H1 (cell line): ENCODE measurements around the gene C19orf12. TPM values are rescaled to one million over a fixed set of nuclear protein-coding genes. Genes with fewer than 3 reads are reported as not detected.

Source experiments
- CTCF ChIA-PET: fragments of 300-600 bp; sonication (Branson Sonifier 250); formaldehyde crosslinking; loops from one replicate; lab custom pipeline; 2021; ENCODE audit not compliant: partially characterized antibody; lab: Charles Lee
- POLR2A ChIA-PET: fragments of 300-600 bp; sonication (Branson Sonifier 250); formaldehyde crosslinking; loops from one replicate; lab custom pipeline; 2021; ENCODE audit warnings: inconsistent platforms; ENCODE audit not compliant: partially characterized antibody; lab: Charles Lee
- DNase-seq, 2 experiments: peaks; one replicate each; pipeline versions ENCODE4 v3.0.0 to v3.0.0-alpha.2; 2010 to 2022; ENCODE audit warnings: low spot score in 2 of 2, low read depth in 1 of 2, mixed read lengths in 1 of 2
- FAIRE-seq: peaks from 2 replicates; lab custom pipeline; 2011; peaks lifted over from hg19 to GRCh38; lab: Jason Lieb, UNC
- H2AFZ ChIP-seq: 2 replicates; pipeline ENCODE4 v1.8.1; 2012; ENCODE audit warnings: low read length, inconsistent platforms
- H2AK5ac ChIP-seq: 2 replicates; pipeline ENCODE4 v1.6.1; 2013; ENCODE audit warnings: low read depth, low read length
- H2BK120ac ChIP-seq: replicated peaks from 2 replicates; pipeline ENCODE3; 2013; ENCODE audit warnings: low read depth, low read length, inconsistent platforms
- H2BK12ac ChIP-seq: 2 replicates; pipeline ENCODE4 v1.6.1; 2013; ENCODE audit warnings: low read depth, low read length
- H2BK15ac ChIP-seq: 2 replicates; pipeline ENCODE4 v1.6.1; 2013; ENCODE audit warnings: low read length
- H2BK20ac ChIP-seq: 2 replicates; pipeline ENCODE4 v1.6.1; 2013; ENCODE audit warnings: low read length
- H2BK5ac ChIP-seq: 2 replicates; pipeline ENCODE4 v1.6.1; 2013; ENCODE audit warnings: low read depth, low read length
- H3K14ac ChIP-seq: 2 replicates; pipeline ENCODE4 v1.6.1; 2013; ENCODE audit warnings: inconsistent platforms; ENCODE audit not compliant: insufficient read length
- H3K18ac ChIP-seq: 2 replicates; pipeline ENCODE4 v1.6.1; 2013; ENCODE audit warnings: low read length; ENCODE audit errors: extremely low read depth
- H3K23ac ChIP-seq: 2 replicates; pipeline ENCODE4 v1.6.1; 2013; ENCODE audit warnings: inconsistent platforms; ENCODE audit not compliant: insufficient read length
- H3K23me2 ChIP-seq: 2 replicates; pipeline ENCODE4 v1.6.1; 2013; ENCODE audit warnings: low read depth, low read length
- H3K27ac ChIP-seq: 2 replicates; pipeline ENCODE4 v1.6.1; 2011; ENCODE audit warnings: low read depth, low read length, inconsistent platforms
- H3K27me3 ChIP-seq, 4 experiments: replicated peaks in 1 of 4; 1 replicate in 1 of 4; 2 replicates in 3 of 4; pipeline versions ENCODE4 v1.6.1 to v1.8.1; 2011 to 2013; ENCODE audit warnings: low read length in 3 of 4, mild to moderate bottlenecking in 3 of 4, inconsistent platforms in 2 of 4, mixed read lengths in 2 of 4, moderate library complexity in 1 of 4; ENCODE audit not compliant: control insufficient read depth in 3 of 4, insufficient read depth in 3 of 4; ENCODE audit errors: extremely low read depth in 1 of 4
- H3K36me3 ChIP-seq, 4 experiments: 2 replicates each; pipeline versions ENCODE4 v1.6.1 to v1.8.1; 2011 to 2013; ENCODE audit warnings: mild to moderate bottlenecking in 4 of 4, low read length in 3 of 4, moderate library complexity in 2 of 4, control low read depth in 1 of 4, inconsistent platforms in 1 of 4; ENCODE audit not compliant: insufficient read depth in 4 of 4, control insufficient read depth in 2 of 4
- H3K4ac ChIP-seq: replicated peaks from 2 replicates; pipeline ENCODE3; 2013; ENCODE audit warnings: low read length, low read depth, mixed read lengths, inconsistent platforms; ENCODE audit not compliant: insufficient read length
- H3K4me1 ChIP-seq, 4 experiments: replicated peaks in 1 of 4; 1 replicate in 1 of 4; 2 replicates in 3 of 4; pipeline versions ENCODE4 v1.6.1 to v1.8.1; 2011 to 2013; ENCODE audit warnings: low read length in 3 of 4, inconsistent platforms in 2 of 4, mixed read lengths in 1 of 4; ENCODE audit not compliant: insufficient read depth in 4 of 4, control insufficient read depth in 3 of 4
- H3K4me2 ChIP-seq, 2 experiments: 2 replicates each; pipeline versions ENCODE4 v1.6.1 to v1.8.1; 2011 to 2013; ENCODE audit warnings: low read depth in 2 of 2, low read length in 2 of 2, control low read depth in 1 of 2, inconsistent platforms in 1 of 2, mild to moderate bottlenecking in 1 of 2; ENCODE audit not compliant: insufficient read depth in 1 of 2
- H3K4me3 ChIP-seq, 4 experiments: fragments of 200-600, 300-600 bp in 1 of 4; sonication (generic), shearing (Covaris generic), sonication (Bioruptor Twin) in 1 of 4; 2 replicates each; pipeline versions ENCODE4 v1.5.1 to v1.8.1; 2011 to 2016; ENCODE audit warnings: low read length in 4 of 4, low read depth in 3 of 4, control low read depth in 2 of 4, inconsistent platforms in 2 of 4, mild to moderate bottlenecking in 2 of 4, mixed read lengths in 1 of 4, moderate library complexity in 1 of 4; ENCODE audit not compliant: insufficient read depth in 2 of 4; ENCODE audit errors: extremely low read depth in 1 of 4
- H3K56ac ChIP-seq: replicated peaks from 2 replicates; pipeline ENCODE3; 2013; ENCODE audit warnings: low read depth, mild to moderate bottlenecking, mixed read lengths, low read length, inconsistent platforms; ENCODE audit not compliant: insufficient read length
- H3K79me1 ChIP-seq: 2 replicates; pipeline ENCODE4 v1.6.1; 2013; ENCODE audit warnings: low read depth, low read length, control low read depth
- H3K79me2 ChIP-seq, 2 experiments: 2 replicates each; pipeline versions ENCODE4 v1.6.1 to v1.8.1; 2012 to 2013; ENCODE audit warnings: low read length in 2 of 2, mild to moderate bottlenecking in 2 of 2, inconsistent platforms in 1 of 2; ENCODE audit not compliant: insufficient read depth in 2 of 2, control insufficient read depth in 1 of 2
- H3K9ac ChIP-seq, 4 experiments: replicated peaks in 1 of 4; 1 replicate in 1 of 4; 2 replicates in 3 of 4; pipeline versions ENCODE4 v1.6.1 to v1.8.1; 2011 to 2013; ENCODE audit warnings: low read depth in 3 of 4, low read length in 3 of 4, control low read depth in 2 of 4, mild to moderate bottlenecking in 2 of 4, moderate library complexity in 2 of 4, inconsistent platforms in 1 of 4; ENCODE audit errors: extremely low read depth in 1 of 4
- H3K9me3 ChIP-seq, 2 experiments: 2 replicates each; pipeline versions ENCODE4 v1.6.1 to v1.8.1; 2012 to 2013; ENCODE audit warnings: mild to moderate bottlenecking in 2 of 2, moderate library complexity in 2 of 2, control low read depth in 1 of 2, inconsistent platforms in 1 of 2, low read depth in 1 of 2, low read length in 1 of 2, mixed read lengths in 1 of 2; ENCODE audit not compliant: insufficient read depth in 2 of 2
- H4K20me1 ChIP-seq, 2 experiments: replicated peaks in 1 of 2; 2 replicates each; pipeline versions ENCODE3 to v1.8.1; 2011 to 2013; ENCODE audit warnings: inconsistent platforms in 2 of 2, low read length in 2 of 2, mild to moderate bottlenecking in 1 of 2; ENCODE audit not compliant: insufficient read depth in 2 of 2, control insufficient read depth in 1 of 2
- H4K5ac ChIP-seq: 2 replicates; pipeline ENCODE4 v1.6.1; 2013; ENCODE audit warnings: low read length, low read depth, mixed read lengths, inconsistent platforms; ENCODE audit not compliant: insufficient read length
- H4K8ac ChIP-seq: 2 replicates; pipeline ENCODE4 v1.8.0; 2013; ENCODE audit warnings: mild to moderate bottlenecking, moderate library complexity, low read length, inconsistent platforms; ENCODE audit not compliant: insufficient read depth; ENCODE audit errors: extremely low read depth
- H4K91ac ChIP-seq: replicated peaks from 2 replicates; pipeline ENCODE3; 2013; ENCODE audit warnings: low read length, mixed read lengths, inconsistent platforms; ENCODE audit not compliant: insufficient read length
- BRCA1 ChIP-seq: IDR thresholded peaks from 2 replicates; pipeline ENCODE4 v1.6.1; 2012; ENCODE audit warnings: low read depth, low read length, improper control_type of control experiment
- EP300 ChIP-seq, 2 experiments: IDR thresholded peaks; 1 replicate in 1 of 2; 2 replicates in 1 of 2; pipeline ENCODE4 v1.6.1; 2011 to 2012; ENCODE audit warnings: low read depth in 2 of 2, low read length in 2 of 2, mild to moderate bottlenecking in 2 of 2, borderline replicate concordance in 1 of 2, inconsistent platforms in 1 of 2, moderate library complexity in 1 of 2
- HDAC6 ChIP-seq: IDR thresholded peaks from one replicate; pipeline ENCODE4 v1.7.1; 2012; ENCODE audit warnings: low read depth, mild to moderate bottlenecking, inconsistent platforms, low read length, moderate library complexity
- JUN ChIP-seq: IDR thresholded peaks from 2 replicates; pipeline ENCODE4 v1.6.1; 2011; ENCODE audit warnings: low read depth, mild to moderate bottlenecking, improper control_type of control experiment, low read length
- RAD21 ChIP-seq, 2 experiments: IDR thresholded peaks in 1 of 2; conservative IDR thresholded peaks in 1 of 2; 2 replicates each; pipeline ENCODE4 v1.6.1; 2011; ENCODE audit warnings: low read depth in 2 of 2, low read length in 2 of 2, improper control_type of control experiment in 1 of 2, inconsistent platforms in 1 of 2, mild to moderate bottlenecking in 1 of 2, moderate library complexity in 1 of 2
- RFX5 ChIP-seq: IDR thresholded peaks from 2 replicates; pipeline ENCODE4 v1.6.1; 2011; ENCODE audit warnings: low read depth, low read length, improper control_type of control experiment, borderline replicate concordance
- SIRT6 ChIP-seq: IDR thresholded peaks from one replicate; pipeline ENCODE4 v1.7.1; 2012; ENCODE audit warnings: low read length, inconsistent platforms
- YY1 ChIP-seq: IDR thresholded peaks from 2 replicates; pipeline ENCODE4 v1.6.1; 2011; ENCODE audit warnings: low read depth, mild to moderate bottlenecking, low read length
- WGBS, 2 experiments: shearing (Covaris generic) in 1 of 2; methylation state at CpG; one replicate each; pipeline versions ENCODE4 v1.1.6 to v1.1.7; 2013 to 2015; ENCODE audit warnings: low lambda C conversion rate in 2 of 2, mixed read lengths in 2 of 2, inconsistent platforms in 1 of 2, low coverage in 1 of 2, missing lambda C conversion rate in 1 of 2; ENCODE audit not compliant: insufficient replicate concordance in 2 of 2, insufficient coverage in 1 of 2, insufficient read length in 1 of 2; ENCODE audit errors: extremely low coverage in 1 of 2, missing lambda C conversion rate in 1 of 2; 5-methylcytosine and 5-hydroxymethylcytosine counted together
- polyA plus RNA-seq, 7 experiments: library from polyadenylated mRNA; depleted of rRNA in 3 of 7; stranded (reverse) in 5 of 7; unstranded in 2 of 7; fragments of >200 nt in 5 of 7; fragments of 200-250 nt in 2 of 7; gene quantifications; 1 replicate in 5 of 7; 2 replicates in 1 of 7; 4 replicates in 1 of 7; pipeline versions ENCODE4 v1.2.1 to v1.2.3, GENCODE V29; 2011 to 2013; ENCODE audit warnings: missing spikeins in 2 of 7, mixed read lengths in 2 of 7
- total RNA-seq: library from RNA; stranded (reverse); fragmentation: NEBNext Ultra II Directional; extraction: Animal tissue kit (Norgen Biotek cat#: 25700); gene quantifications from 2 replicates; pipeline ENCODE4 v1.2.1, GENCODE V29; 2021

The C19orf12 gene
- total and polyA plus RNA-seq, 2 of the 8 experiments (the other 6 are each of a cell fraction or from before 2014, with no cell fraction given) = 10.7 to 11.9 TPM

- no peak overlapping the region for H3K27ac ChIP-seq
- no peak for TF ChIP-seq SIRT6
- no peak for TF ChIP-seq JUN
- TF ChIP-seq YY1 = no peak
- TF ChIP-seq HDAC6 = no peak
- no peak for TF ChIP-seq RFX5
- no peak for TF ChIP-seq EP300 (IDR thresholded peaks at IDR 0.05; ENCODE audit: borderline replicate concordance in 1 of 2, low read depth in 2 of 2, low read length in 2 of 2)
- TF ChIP-seq RAD21 (IDR thresholded peaks at IDR 0.05 in 1 of 2, conservative IDR thresholded peaks at IDR 0.05 in 1 of 2; ENCODE audit: low read depth in 2 of 2, low read length in 2 of 2) = peak in 1 of 2 experiments; percentile 15; a peak in 1 of 4 replicates
- no peak for TF ChIP-seq BRCA1
- TF ChIP-seq, all 59 proteins: peak for 1
- Histone ChIP-seq H2BK20ac (no peak overlapping the region), H3K27me3 (no peaks in the 10 kb centered on the region), H3K9ac (no peak overlapping the region), H3K4me1 (no peaks in the 10 kb centered on the region), H3K9me3 (0 out of 4 replicates have a peak, but pooled peaks cover 0 to 5% of the 10 kb centered on the region in 2 experiments), H3K36me3 (no peaks in the 10 kb centered on the region), H2BK15ac (no peak overlapping the region), H3K4me2 (no peak overlapping the region), H4K91ac (no peak overlapping the region), H2BK12ac (no peak overlapping the region), H3K23me2 (no peaks in the 10 kb centered on the region), H3K79me2 (no peaks in the 10 kb centered on the region), H2AFZ (no peak overlapping the region), H4K5ac (no peak overlapping the region), H3K18ac (no peak overlapping the region), H3K4ac (no peak overlapping the region), H2BK5ac (no peak overlapping the region), H3K56ac (no peak overlapping the region), H4K8ac (no peak overlapping the region), H2AK5ac (peak overlapping the region; percentile 89; the same call in 1 of the 2 replicates), H3K14ac (no peak overlapping the region), H2BK120ac (no peak overlapping the region), H3K79me1 (no peaks in the 10 kb centered on the region), H4K20me1 (no peaks in the 10 kb centered on the region), H3K23ac (no peak overlapping the region), H3K4me3 (no peak overlapping the region)
- WGBS, 2 experiments = 85% methylated on average over 4 of the region's 4 CpGs; no CpG with 5 or more reads in 1 of the 2 experiments
- ChIA-PET POLR2A (no interaction called here), CTCF (interaction anchor here (0.6 to 1.6 kb wide), 6 partner anchors 16 to 188 kb away, joined by 3 to 4 read pairs (median 4); no protein-coding TSS in a partner anchor)
- no peak for DNase-seq
- FAIRE-seq = no peak
Observed at GRCh38 chr19:29655648-29656335, 59.3 kb downstream of the C19orf12 start.
